H1 (cell line): ENCODE data around the gene OGFOD3.

Source experiments
- CBX8 ChIP-seq: fragments of 300-800, 300-1000 bp; sonication (generic); IDR thresholded peaks from 2 replicates; pipeline ENCODE4 v1.7.1; 2016; ENCODE audit warnings: low read depth, low read length, borderline replicate concordance
- CREB1 ChIP-seq: IDR thresholded peaks from 2 replicates; pipeline ENCODE4 v1.6.1; 2012; ENCODE audit warnings: inconsistent platforms
- EZH2 ChIP-seq: fragments of 200-600 bp; sonication (generic); IDR thresholded peaks from 2 replicates; pipeline ENCODE4 v1.7.1; 2012; ENCODE audit warnings: low read depth, mild to moderate bottlenecking, moderate library complexity, low read length, inconsistent platforms; ENCODE audit not compliant: severe bottlenecking
- GABPA ChIP-seq: IDR thresholded peaks from 2 replicates; pipeline ENCODE4 v1.6.1; 2011; ENCODE audit warnings: mild to moderate bottlenecking, low read length, moderate library complexity, borderline replicate concordance; ENCODE audit not compliant: insufficient read depth
- JUN ChIP-seq: IDR thresholded peaks from 2 replicates; pipeline ENCODE4 v1.6.1; 2011; ENCODE audit warnings: low read depth, mild to moderate bottlenecking, improper control_type of control experiment, low read length
- KDM1A ChIP-seq: fragments of 200-600, 300-600 bp; sonication (generic); IDR thresholded peaks from 2 replicates; pipeline ENCODE4 v1.7.1; 2016; ENCODE audit warnings: mild to moderate bottlenecking, low read length, borderline replicate concordance
- NANOG ChIP-seq: IDR thresholded peaks from 2 replicates; pipeline ENCODE4 v1.6.1; 2011; ENCODE audit warnings: low read length, low read depth, mild to moderate bottlenecking, inconsistent platforms; ENCODE audit not compliant: insufficient read depth, poor library complexity, severe bottlenecking
- NRF1 ChIP-seq: IDR thresholded peaks from 2 replicates; pipeline ENCODE4 v1.6.1; 2011; ENCODE audit warnings: mild to moderate bottlenecking, low read depth, low read length, improper control_type of control experiment
- POLR2A ChIP-seq, 2 experiments: IDR thresholded peaks; 1 replicate in 1 of 2; 2 replicates in 1 of 2; pipeline ENCODE4 v1.6.1; 2011; ENCODE audit warnings: low read depth in 2 of 2, low read length in 2 of 2, mild to moderate bottlenecking in 2 of 2; ENCODE audit errors: control extremely low read depth in 1 of 2
- SIN3A ChIP-seq, 2 experiments: IDR thresholded peaks in 1 of 2; conservative IDR thresholded peaks in 1 of 2; 2 replicates each; pipeline ENCODE4 v1.6.1; 2011 to 2012; ENCODE audit warnings: low read length in 2 of 2, improper control_type of control experiment in 1 of 2, low read depth in 1 of 2, mild to moderate bottlenecking in 1 of 2
- TEAD4 ChIP-seq: IDR thresholded peaks from 2 replicates; pipeline ENCODE4 v1.6.1; 2012; ENCODE audit warnings: low read depth, low read length, inconsistent platforms, mixed read lengths
- YY1 ChIP-seq: IDR thresholded peaks from 2 replicates; pipeline ENCODE4 v1.6.1; 2011; ENCODE audit warnings: low read depth, mild to moderate bottlenecking, low read length
- TF ChIP-seq, protein P1 (sequence below), 3 experiments: IDR thresholded peaks; 1 replicate in 2 of 3; 2 replicates in 1 of 3; pipeline versions ENCODE4 v1.5.1 to v1.6.1; 2011; ENCODE audit warnings: low read length in 3 of 3, mild to moderate bottlenecking in 3 of 3, inconsistent platforms in 2 of 3, low read depth in 1 of 3, moderate library complexity in 1 of 3; ENCODE audit not compliant: insufficient read depth in 1 of 3; ENCODE audit errors: control extremely low read depth in 1 of 3
- TF ChIP-seq, protein P2 (sequence below): IDR thresholded peaks from 2 replicates; pipeline ENCODE4 v1.6.1; 2011; ENCODE audit warnings: low read length, improper control_type of control experiment

DNA sequence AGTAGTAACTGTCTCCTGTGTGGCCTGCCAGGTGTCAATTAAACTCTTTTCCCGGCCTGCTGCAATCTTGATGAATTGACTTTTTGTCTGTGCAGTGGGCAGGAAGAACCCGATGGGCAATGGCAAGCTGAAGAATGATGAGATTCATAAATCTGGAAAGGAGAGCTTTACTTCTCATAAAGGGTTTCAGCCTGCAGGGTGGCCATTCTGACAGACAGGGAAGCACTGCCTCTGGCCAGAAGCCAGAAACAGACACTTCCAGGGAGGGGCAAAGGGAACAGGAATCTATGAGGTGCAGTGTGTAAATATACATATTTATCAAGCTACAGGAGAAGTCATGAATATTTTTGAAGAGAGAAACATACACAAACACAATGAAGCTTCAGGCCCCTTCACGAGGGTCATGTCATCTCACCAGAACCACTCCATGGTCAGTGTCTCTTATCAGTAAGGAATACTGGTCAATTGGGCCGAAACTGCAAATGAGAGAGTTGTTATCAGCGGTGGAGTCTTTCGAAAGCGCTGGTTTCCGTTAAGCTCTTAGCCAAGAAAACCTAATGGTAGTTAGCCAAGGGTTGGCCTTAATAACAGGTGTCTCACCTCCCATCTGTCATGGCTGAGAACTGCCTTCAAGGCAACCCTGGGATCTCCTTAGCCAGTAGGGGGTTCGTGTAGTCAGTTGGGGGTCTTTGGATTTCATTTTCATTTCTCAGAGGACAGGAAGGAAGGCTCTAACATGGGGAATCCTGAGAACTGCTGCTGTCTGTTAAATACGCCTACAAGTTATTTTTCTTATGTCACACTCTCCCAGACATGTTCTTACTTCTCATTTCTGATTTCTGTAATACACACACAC, 38.9 kb upstream of the OGFOD3 start:
- TF ChIP-seq GABPA: no peak
- TF ChIP-seq, protein P1, sequence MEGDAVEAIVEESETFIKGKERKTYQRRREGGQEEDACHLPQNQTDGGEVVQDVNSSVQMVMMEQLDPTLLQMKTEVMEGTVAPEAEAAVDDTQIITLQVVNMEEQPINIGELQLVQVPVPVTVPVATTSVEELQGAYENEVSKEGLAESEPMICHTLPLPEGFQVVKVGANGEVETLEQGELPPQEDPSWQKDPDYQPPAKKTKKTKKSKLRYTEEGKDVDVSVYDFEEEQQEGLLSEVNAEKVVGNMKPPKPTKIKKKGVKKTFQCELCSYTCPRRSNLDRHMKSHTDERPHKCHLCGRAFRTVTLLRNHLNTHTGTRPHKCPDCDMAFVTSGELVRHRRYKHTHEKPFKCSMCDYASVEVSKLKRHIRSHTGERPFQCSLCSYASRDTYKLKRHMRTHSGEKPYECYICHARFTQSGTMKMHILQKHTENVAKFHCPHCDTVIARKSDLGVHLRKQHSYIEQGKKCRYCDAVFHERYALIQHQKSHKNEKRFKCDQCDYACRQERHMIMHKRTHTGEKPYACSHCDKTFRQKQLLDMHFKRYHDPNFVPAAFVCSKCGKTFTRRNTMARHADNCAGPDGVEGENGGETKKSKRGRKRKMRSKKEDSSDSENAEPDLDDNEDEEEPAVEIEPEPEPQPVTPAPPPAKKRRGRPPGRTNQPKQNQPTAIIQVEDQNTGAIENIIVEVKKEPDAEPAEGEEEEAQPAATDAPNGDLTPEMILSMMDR (IDR thresholded peaks at IDR 0.05; ENCODE audit: control extremely low read depth in 1 of 3, insufficient read depth in 1 of 3, low read depth in 1 of 3, low read length in 3 of 3): no peak
- TF ChIP-seq NANOG: no peak
- no peak for TF ChIP-seq SIN3A (conservative IDR thresholded peaks at IDR 0.05 in 1 of 2, IDR thresholded peaks at IDR 0.05 in 1 of 2; ENCODE audit: low read depth in 1 of 2, low read length in 2 of 2)
- TF ChIP-seq CREB1: no peak
- no peak for TF ChIP-seq POLR2A (IDR thresholded peaks at IDR 0.05; ENCODE audit: control extremely low read depth in 1 of 2, low read depth in 2 of 2, low read length in 2 of 2)
- no peak for TF ChIP-seq NRF1
- no peak for TF ChIP-seq YY1
- no peak for TF ChIP-seq JUN
- TF ChIP-seq KDM1A: no peak
- TF ChIP-seq, protein P2, sequence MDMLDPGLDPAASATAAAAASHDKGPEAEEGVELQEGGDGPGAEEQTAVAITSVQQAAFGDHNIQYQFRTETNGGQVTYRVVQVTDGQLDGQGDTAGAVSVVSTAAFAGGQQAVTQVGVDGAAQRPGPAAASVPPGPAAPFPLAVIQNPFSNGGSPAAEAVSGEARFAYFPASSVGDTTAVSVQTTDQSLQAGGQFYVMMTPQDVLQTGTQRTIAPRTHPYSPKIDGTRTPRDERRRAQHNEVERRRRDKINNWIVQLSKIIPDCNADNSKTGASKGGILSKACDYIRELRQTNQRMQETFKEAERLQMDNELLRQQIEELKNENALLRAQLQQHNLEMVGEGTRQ: no peak
- no peak for TF ChIP-seq CBX8
- no peak for TF ChIP-seq TEAD4
- TF ChIP-seq EZH2: no peak
